C4-2B (cell line): ENCODE data around the gene PRUNE1.

Source experiments
- ZFX ChIP-seq: fragments of 450-650 bp; IDR thresholded peaks from 2 replicates; pipeline ENCODE4 v1.6.1; 2017
- TF ChIP-seq, protein P1 (sequence below): fragments of 450-650 bp; conservative IDR thresholded peaks from 2 replicates; pipeline ENCODE4 v1.5.1; 2017; ENCODE audit warnings: mild to moderate bottlenecking

DNA sequence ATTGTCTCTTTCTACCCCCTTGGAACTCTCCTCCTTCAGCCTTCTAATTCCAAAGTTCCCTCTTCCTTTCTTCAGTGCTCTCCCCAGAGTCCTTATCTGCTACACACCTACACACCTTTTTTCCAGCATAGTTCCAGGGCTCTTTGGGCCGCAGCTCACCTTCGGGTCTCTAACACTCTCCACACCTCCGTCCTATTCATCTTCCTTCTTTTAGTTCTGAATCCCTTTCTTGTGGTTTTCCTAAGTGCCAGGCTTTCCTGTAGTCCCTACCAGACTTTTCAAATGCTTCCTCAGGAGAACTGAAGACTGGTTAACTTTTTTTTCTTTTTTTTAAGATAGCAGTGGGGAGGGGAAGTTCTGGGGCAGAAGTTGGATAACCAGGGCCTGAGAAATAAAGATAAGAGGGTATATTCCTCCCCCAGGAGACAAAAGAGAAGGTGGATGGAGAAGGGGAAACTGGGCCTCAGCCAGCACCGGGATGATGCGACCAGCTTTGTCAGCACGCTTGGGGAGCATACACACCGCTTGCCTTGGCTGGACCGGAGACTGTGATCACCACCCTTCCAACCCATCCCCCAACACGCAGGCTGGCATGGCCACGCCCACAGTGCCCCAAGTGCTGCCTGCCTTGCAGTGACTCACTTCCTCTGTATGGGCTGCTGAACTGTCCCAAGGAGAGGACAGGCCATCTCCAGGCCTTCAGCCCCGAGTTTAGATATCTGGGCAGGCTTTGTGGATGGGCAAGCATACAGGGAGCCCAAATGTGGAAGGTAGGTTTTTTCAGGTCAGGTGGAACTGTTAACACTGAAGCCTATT lies 31.2 kb upstream of the PRUNE1 start:
- TF ChIP-seq, protein P1, sequence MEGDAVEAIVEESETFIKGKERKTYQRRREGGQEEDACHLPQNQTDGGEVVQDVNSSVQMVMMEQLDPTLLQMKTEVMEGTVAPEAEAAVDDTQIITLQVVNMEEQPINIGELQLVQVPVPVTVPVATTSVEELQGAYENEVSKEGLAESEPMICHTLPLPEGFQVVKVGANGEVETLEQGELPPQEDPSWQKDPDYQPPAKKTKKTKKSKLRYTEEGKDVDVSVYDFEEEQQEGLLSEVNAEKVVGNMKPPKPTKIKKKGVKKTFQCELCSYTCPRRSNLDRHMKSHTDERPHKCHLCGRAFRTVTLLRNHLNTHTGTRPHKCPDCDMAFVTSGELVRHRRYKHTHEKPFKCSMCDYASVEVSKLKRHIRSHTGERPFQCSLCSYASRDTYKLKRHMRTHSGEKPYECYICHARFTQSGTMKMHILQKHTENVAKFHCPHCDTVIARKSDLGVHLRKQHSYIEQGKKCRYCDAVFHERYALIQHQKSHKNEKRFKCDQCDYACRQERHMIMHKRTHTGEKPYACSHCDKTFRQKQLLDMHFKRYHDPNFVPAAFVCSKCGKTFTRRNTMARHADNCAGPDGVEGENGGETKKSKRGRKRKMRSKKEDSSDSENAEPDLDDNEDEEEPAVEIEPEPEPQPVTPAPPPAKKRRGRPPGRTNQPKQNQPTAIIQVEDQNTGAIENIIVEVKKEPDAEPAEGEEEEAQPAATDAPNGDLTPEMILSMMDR: no peak
- no peak for TF ChIP-seq ZFX
